ENCODE results near the gene CSF2.

Gene CSF2

DNA sequence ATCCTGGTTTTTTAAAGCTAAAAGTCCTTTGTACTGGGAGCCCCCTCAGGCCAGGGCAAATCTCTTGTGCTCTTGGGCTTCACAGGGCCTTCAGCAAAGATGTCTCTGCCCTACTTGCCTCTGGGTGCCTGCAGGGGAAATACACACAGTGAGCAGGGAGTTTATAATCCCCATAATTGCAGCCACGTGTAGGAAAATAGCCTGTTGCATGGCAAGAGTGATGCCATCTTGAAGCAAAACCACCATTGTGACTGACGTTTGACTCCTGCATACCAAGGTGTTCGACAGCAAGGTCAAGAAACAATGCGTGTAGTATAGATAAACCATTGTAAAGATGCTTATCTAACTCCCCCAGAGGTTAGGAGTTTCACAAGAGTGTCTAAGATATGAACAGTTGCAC, 24.5 kb upstream of the CSF2 start:
- DNase-seq, result no peak
- Histone ChIP-seq H3K27ac (ENCODE audit: low read length) (no peak overlapping the region), H3K4me3 (ENCODE audit: low read length) (no peak overlapping the region), H3K4me1 (ENCODE audit: low read length) (no peaks in the 10 kb centered on the region), H3K36me3 (replicated peaks; ENCODE audit: insufficient read depth, low read length) (no peaks in the 10 kb centered on the region), H4K20me1 (ENCODE audit: insufficient read depth, low read length) (no peaks in the 10 kb centered on the region), H3K4me2 (ENCODE audit: low read depth, low read length) (no peak overlapping the region), H3K9me3 (replicated peaks; ENCODE audit: insufficient read depth, low read length) (no peaks in the 10 kb centered on the region), H3K9ac (ENCODE audit: low read length) (no peak overlapping the region), H3F3A (ENCODE audit: insufficient read depth, low read length) (no peaks in the 10 kb centered on the region), H3K27me3 (replicated peaks; ENCODE audit: insufficient read depth, low read length) (no peaks in the 10 kb centered on the region; the same call in 1 of the 2 replicates), H3K9me2 (replicated peaks; ENCODE audit: insufficient read depth, low read length) (no peaks in the 10 kb centered on the region), H3K79me2 (ENCODE audit: low read length) (no peaks in the 10 kb centered on the region), H2AFZ (ENCODE audit: low read length) (no peak overlapping the region)
- no peak for TF ChIP-seq EZH2 (optimal IDR thresholded peaks at IDR 0.05; ENCODE audit: low read depth, low read length)
- TF ChIP-seq, protein P1, sequence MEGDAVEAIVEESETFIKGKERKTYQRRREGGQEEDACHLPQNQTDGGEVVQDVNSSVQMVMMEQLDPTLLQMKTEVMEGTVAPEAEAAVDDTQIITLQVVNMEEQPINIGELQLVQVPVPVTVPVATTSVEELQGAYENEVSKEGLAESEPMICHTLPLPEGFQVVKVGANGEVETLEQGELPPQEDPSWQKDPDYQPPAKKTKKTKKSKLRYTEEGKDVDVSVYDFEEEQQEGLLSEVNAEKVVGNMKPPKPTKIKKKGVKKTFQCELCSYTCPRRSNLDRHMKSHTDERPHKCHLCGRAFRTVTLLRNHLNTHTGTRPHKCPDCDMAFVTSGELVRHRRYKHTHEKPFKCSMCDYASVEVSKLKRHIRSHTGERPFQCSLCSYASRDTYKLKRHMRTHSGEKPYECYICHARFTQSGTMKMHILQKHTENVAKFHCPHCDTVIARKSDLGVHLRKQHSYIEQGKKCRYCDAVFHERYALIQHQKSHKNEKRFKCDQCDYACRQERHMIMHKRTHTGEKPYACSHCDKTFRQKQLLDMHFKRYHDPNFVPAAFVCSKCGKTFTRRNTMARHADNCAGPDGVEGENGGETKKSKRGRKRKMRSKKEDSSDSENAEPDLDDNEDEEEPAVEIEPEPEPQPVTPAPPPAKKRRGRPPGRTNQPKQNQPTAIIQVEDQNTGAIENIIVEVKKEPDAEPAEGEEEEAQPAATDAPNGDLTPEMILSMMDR (IDR thresholded peaks at IDR 0.05; ENCODE audit: low read length), result no peak

DNA sequence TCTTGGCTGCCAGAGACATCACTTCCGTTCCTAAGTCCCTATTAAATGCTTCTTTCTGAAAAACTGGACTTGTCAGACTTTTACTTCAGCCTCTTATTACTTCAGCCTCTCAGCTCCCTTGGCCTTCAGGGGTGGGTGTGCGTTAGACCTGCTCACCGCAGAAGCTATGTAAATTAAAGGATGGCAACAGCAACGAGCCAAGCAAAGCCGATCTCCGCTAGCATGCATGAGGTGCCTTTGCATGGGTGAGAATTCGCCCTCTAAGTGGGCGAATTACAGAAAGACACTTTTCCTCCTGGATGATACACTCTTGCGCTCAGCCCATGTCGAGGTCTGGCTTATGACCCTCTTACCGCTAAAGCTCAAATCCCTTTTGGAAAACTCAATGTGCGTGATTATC, 24.0 kb upstream of the CSF2 start:
- H3K27ac ChIP-seq (ENCODE audit: low read length), result no peak overlapping the region
- TF ChIP-seq EZH2phosphoT487 (IDR thresholded peaks at IDR 0.05; ENCODE audit: low read length) (no peak), EZH2 (optimal IDR thresholded peaks at IDR 0.05; ENCODE audit: low read depth, low read length) (no peak)
- TF ChIP-seq, protein P1 (IDR thresholded peaks at IDR 0.05; ENCODE audit: low read length), result no peak
- no peak overlapping the region for H3K4me2 ChIP-seq (ENCODE audit: low read depth, low read length)
- H3K4me1 ChIP-seq (ENCODE audit: low read length), result no peaks in the 10 kb centered on the region
- H3K9ac ChIP-seq (ENCODE audit: low read length), result no peak overlapping the region
- H3K9me2 ChIP-seq (replicated peaks; ENCODE audit: insufficient read depth, low read length), result no peaks in the 10 kb centered on the region
- no peaks in the 10 kb centered on the region for H3K79me2 ChIP-seq (ENCODE audit: low read length)
- H3F3A ChIP-seq (ENCODE audit: insufficient read depth, low read length), result no peaks in the 10 kb centered on the region
- no peak overlapping the region for H2AFZ ChIP-seq (ENCODE audit: low read length)
- H3K36me3 ChIP-seq (replicated peaks; ENCODE audit: insufficient read depth, low read length), result no peaks in the 10 kb centered on the region
- no peak for DNase-seq
- H3K4me3 ChIP-seq (ENCODE audit: low read length), result no peak overlapping the region
- no peaks in the 10 kb centered on the region; the same call in 1 of the 2 replicates for H3K27me3 ChIP-seq (replicated peaks; ENCODE audit: insufficient read depth, low read length)
- no peaks in the 10 kb centered on the region for H3K9me3 ChIP-seq (replicated peaks; ENCODE audit: insufficient read depth, low read length)
- no peaks in the 10 kb centered on the region for H4K20me1 ChIP-seq (ENCODE audit: insufficient read depth, low read length)

DNA sequence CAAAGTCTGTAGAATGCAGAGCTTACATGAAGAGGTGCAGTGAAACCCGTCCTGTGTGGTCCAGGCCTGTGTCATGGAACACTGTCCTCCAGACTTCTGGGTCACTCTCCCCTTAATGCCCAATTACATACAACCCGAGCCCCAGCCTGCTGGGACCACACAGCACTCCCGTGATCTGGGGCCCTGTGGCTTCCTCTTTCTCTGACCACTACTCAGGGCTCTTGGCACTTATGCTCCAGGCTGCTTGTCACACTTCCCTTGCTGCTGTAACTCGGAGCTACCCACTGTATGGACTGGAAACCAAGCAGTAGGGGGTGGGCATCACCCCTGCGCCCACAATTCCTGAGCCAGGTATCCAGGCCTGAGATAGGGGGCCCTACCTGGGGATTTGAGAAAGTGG, 23.5 kb upstream of the CSF2 start:
- H3K9ac ChIP-seq (ENCODE audit: low read length), result no peak overlapping the region
- no peak overlapping the region for H2AFZ ChIP-seq (ENCODE audit: low read length)
- no peaks in the 10 kb centered on the region for H3K9me2 ChIP-seq (replicated peaks; ENCODE audit: insufficient read depth, low read length)
- no peak overlapping the region for H3K4me2 ChIP-seq (ENCODE audit: low read depth, low read length)
- H3K4me1 ChIP-seq (ENCODE audit: low read length), result no peaks in the 10 kb centered on the region
- no peaks in the 10 kb centered on the region for H3K79me2 ChIP-seq (ENCODE audit: low read length)
- DNase-seq, result no peak
- H3K27ac ChIP-seq (ENCODE audit: low read length), result no peak overlapping the region
- H3F3A ChIP-seq (ENCODE audit: insufficient read depth, low read length), result no peaks in the 10 kb centered on the region
- TF ChIP-seq, protein P1 (IDR thresholded peaks at IDR 0.05; ENCODE audit: low read length), result no peak
- TF ChIP-seq EZH2 (optimal IDR thresholded peaks at IDR 0.05; ENCODE audit: low read depth, low read length), result no peak
- no peak for TF ChIP-seq EZH2phosphoT487 (IDR thresholded peaks at IDR 0.05; ENCODE audit: low read length)
- H3K27me3 ChIP-seq (replicated peaks; ENCODE audit: insufficient read depth, low read length), result no peaks in the 10 kb centered on the region; the same call in 1 of the 2 replicates
- no peaks in the 10 kb centered on the region for H3K9me3 ChIP-seq (replicated peaks; ENCODE audit: insufficient read depth, low read length)
- no peaks in the 10 kb centered on the region for H4K20me1 ChIP-seq (ENCODE audit: insufficient read depth, low read length)
- no peaks in the 10 kb centered on the region for H3K36me3 ChIP-seq (replicated peaks; ENCODE audit: insufficient read depth, low read length)
- H3K4me3 ChIP-seq (ENCODE audit: low read length), result no peak overlapping the region
